HL-60 (cell line): Measurements from ENCODE around the gene ZSWIM6.

Experiments used
- DNase-seq, 2 experiments: peaks; one replicate each; pipeline ENCODE4 v3.0.0-alpha.2; 2010 to 2020; ENCODE audit warnings: low read depth in 1 of 2, low spot score in 1 of 2
- H3K27ac ChIP-seq: fragments of 250-450 bp; sonication (Bioruptor Pico); replicated peaks from 2 replicates; pipeline ENCODE4 v1.5.1; 2020; ENCODE audit warnings: mild to moderate bottlenecking, moderate library complexity
- H3K27me3 ChIP-seq: fragments of 250-450 bp; sonication (Bioruptor Pico); 2 replicates; pipeline ENCODE4 v1.5.1; 2021; ENCODE audit warnings: mild to moderate bottlenecking, moderate library complexity; ENCODE audit not compliant: insufficient read depth, poor library complexity, severe bottlenecking
- H3K4me3 ChIP-seq: replicated peaks from 2 replicates; pipeline ENCODE4 v1.5.1; 2011; ENCODE audit warnings: mild to moderate bottlenecking, control low read depth, low read length; ENCODE audit not compliant: insufficient read depth
- GABPA ChIP-seq: IDR thresholded peaks from 2 replicates; pipeline ENCODE4 v1.6.1; 2012; ENCODE audit warnings: low read depth
- POLR2AphosphoS5 ChIP-seq: IDR thresholded peaks from 2 replicates; pipeline ENCODE4 v1.6.1; 2012; ENCODE audit warnings: low read depth
- SPI1 ChIP-seq: IDR thresholded peaks from 2 replicates; pipeline ENCODE4 v1.6.1; 2012; ENCODE audit warnings: low read depth, mild to moderate bottlenecking, borderline replicate concordance
- TF ChIP-seq, protein P1 (sequence below): IDR thresholded peaks from one replicate; pipeline ENCODE4 v1.5.1; 2011; ENCODE audit warnings: low read length, control low read depth, inconsistent platforms; ENCODE audit not compliant: insufficient read depth
- TF ChIP-seq, protein P2 (sequence below): IDR thresholded peaks from 2 replicates; pipeline ENCODE4 v1.6.1; 2012; ENCODE audit warnings: low read depth; ENCODE audit not compliant: insufficient replicate concordance

The ZSWIM6 gene

DNA sequence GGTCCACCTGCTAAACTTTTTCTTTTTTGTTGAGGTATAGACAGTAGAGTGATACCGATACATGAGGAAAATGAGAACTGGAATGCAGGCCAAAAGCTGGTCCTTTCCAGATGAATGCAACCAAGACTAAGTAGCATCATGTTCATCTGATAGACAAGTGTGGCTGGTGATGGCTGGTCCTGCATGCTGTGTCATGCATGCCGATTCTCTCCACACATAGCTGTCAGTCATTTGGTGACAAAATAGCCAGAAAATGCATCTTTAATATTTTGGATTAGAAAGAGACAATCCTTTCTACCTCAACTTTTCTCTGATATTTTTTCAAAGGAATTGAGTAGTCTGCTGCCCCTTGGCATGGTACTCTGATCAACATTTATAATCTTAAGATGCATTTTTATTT lies 49.9 kb downstream of the ZSWIM6 start:
- TF ChIP-seq, protein P1, sequence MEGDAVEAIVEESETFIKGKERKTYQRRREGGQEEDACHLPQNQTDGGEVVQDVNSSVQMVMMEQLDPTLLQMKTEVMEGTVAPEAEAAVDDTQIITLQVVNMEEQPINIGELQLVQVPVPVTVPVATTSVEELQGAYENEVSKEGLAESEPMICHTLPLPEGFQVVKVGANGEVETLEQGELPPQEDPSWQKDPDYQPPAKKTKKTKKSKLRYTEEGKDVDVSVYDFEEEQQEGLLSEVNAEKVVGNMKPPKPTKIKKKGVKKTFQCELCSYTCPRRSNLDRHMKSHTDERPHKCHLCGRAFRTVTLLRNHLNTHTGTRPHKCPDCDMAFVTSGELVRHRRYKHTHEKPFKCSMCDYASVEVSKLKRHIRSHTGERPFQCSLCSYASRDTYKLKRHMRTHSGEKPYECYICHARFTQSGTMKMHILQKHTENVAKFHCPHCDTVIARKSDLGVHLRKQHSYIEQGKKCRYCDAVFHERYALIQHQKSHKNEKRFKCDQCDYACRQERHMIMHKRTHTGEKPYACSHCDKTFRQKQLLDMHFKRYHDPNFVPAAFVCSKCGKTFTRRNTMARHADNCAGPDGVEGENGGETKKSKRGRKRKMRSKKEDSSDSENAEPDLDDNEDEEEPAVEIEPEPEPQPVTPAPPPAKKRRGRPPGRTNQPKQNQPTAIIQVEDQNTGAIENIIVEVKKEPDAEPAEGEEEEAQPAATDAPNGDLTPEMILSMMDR = no peak
- TF ChIP-seq POLR2AphosphoS5 = no peak
- no peak for TF ChIP-seq SPI1
- TF ChIP-seq GABPA = no peak
- TF ChIP-seq, protein P2, sequence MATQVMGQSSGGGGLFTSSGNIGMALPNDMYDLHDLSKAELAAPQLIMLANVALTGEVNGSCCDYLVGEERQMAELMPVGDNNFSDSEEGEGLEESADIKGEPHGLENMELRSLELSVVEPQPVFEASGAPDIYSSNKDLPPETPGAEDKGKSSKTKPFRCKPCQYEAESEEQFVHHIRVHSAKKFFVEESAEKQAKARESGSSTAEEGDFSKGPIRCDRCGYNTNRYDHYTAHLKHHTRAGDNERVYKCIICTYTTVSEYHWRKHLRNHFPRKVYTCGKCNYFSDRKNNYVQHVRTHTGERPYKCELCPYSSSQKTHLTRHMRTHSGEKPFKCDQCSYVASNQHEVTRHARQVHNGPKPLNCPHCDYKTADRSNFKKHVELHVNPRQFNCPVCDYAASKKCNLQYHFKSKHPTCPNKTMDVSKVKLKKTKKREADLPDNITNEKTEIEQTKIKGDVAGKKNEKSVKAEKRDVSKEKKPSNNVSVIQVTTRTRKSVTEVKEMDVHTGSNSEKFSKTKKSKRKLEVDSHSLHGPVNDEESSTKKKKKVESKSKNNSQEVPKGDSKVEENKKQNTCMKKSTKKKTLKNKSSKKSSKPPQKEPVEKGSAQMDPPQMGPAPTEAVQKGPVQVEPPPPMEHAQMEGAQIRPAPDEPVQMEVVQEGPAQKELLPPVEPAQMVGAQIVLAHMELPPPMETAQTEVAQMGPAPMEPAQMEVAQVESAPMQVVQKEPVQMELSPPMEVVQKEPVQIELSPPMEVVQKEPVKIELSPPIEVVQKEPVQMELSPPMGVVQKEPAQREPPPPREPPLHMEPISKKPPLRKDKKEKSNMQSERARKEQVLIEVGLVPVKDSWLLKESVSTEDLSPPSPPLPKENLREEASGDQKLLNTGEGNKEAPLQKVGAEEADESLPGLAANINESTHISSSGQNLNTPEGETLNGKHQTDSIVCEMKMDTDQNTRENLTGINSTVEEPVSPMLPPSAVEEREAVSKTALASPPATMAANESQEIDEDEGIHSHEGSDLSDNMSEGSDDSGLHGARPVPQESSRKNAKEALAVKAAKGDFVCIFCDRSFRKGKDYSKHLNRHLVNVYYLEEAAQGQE = no peak
- DNase-seq = no peak

DNA sequence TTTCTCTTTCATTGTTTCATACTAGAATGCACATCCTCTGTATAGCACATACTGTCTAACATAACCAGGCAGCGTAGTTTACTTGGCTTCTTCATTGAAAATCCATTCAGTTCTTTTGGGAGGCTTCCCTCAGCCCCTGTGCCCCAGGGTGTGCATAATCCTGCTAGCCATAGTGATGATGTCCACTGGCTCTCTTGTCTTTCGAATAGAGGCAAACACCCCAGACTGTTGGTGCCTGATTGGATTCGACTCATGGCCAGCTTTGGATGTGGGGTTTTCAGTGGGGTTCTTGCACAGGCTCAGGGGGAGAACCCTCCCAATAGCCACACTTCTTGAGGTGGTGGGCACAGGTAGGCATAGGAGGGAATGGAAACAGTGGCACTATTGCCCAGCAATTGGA lies 53.6 kb downstream of the ZSWIM6 start:
- DNase-seq = no peak
- Histone ChIP-seq H3K27me3 (no peaks in the 10 kb centered on the region), H3K27ac (no peak overlapping the region), H3K4me3 (no peak overlapping the region)
- TF ChIP-seq GABPA = no peak
- TF ChIP-seq, protein P2 = no peak
- TF ChIP-seq SPI1 = no peak
- TF ChIP-seq, protein P1 = no peak
- no peak for TF ChIP-seq POLR2AphosphoS5

More for the DNA sequence above, 49.9 kb downstream of the ZSWIM6 start:
- Histone ChIP-seq H3K4me3 (no peak overlapping the region), H3K27me3 (no peaks in the 10 kb centered on the region), H3K27ac (no peak overlapping the region)

DNA sequence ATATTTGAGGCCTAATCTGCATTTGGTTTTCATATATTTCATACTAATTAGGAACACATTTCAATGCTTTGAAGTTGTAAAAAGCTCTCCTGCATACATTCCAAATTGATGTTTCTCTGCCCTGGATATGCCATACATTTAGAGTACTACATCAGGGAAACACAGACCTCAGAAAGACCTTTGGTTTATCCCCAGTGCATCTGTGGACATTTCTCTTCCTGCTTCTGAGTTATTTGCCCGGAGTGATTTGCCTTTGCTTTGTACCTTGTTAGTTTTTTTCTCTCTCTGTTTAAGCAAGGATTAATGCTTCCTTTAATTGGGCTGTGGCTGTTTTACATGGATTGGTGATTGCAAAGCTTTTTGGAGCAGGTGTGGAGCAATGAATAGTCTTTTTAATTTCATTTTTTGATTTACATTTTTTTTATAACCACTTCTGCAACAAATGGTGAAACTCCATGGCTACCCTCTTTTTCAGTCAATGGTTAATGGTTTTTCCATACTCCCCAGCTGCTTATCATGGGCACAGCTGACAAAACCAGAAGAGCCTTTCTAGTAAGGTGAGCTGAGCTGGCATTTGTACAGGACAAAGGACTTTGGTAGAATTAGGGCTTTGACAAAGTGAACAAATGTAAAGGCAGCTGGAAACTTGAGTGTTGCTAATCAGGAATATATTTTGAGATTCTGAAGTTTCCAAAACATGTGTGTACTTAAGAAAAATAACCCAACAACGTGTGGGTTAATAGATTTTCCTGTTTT lies 54.2 kb downstream of the ZSWIM6 start:
- TF ChIP-seq, protein P2 = no peak
- TF ChIP-seq SPI1 = no peak
- TF ChIP-seq POLR2AphosphoS5 = no peak
- TF ChIP-seq GABPA = no peak
- TF ChIP-seq, protein P1 = no peak
- Histone ChIP-seq H3K4me3 (no peak overlapping the region), H3K27ac (no peak overlapping the region), H3K27me3 (no peaks in the 10 kb centered on the region)
- no peak for DNase-seq
